A673 (cell line): Measurements from ENCODE around the gene UTP14C.

Source experiments
- EZH2 ChIP-seq: fragments of 200-600 bp; sonication (generic); IDR thresholded peaks from 2 replicates; pipeline ENCODE4 v1.6.1; 2017; ENCODE audit warnings: borderline replicate concordance, low read depth, mild to moderate bottlenecking, mixed read lengths, antibody characterized with exemption, low read length; ENCODE audit not compliant: poor library complexity, severe bottlenecking
- TF ChIP-seq, protein P1 (sequence below): fragments of 300-800, 200-600 bp; sonication (generic); conservative IDR thresholded peaks from 2 replicates; pipeline ENCODE4 v1.5.1; 2017; ENCODE audit warnings: low read depth, mild to moderate bottlenecking, antibody characterized with exemption, low read length, moderate library complexity, mixed read lengths

GRCh38 chr13:52067237-52067636, 42.7 kb downstream of the UTP14C start:
- no peak for TF ChIP-seq EZH2
- TF ChIP-seq, protein P1, sequence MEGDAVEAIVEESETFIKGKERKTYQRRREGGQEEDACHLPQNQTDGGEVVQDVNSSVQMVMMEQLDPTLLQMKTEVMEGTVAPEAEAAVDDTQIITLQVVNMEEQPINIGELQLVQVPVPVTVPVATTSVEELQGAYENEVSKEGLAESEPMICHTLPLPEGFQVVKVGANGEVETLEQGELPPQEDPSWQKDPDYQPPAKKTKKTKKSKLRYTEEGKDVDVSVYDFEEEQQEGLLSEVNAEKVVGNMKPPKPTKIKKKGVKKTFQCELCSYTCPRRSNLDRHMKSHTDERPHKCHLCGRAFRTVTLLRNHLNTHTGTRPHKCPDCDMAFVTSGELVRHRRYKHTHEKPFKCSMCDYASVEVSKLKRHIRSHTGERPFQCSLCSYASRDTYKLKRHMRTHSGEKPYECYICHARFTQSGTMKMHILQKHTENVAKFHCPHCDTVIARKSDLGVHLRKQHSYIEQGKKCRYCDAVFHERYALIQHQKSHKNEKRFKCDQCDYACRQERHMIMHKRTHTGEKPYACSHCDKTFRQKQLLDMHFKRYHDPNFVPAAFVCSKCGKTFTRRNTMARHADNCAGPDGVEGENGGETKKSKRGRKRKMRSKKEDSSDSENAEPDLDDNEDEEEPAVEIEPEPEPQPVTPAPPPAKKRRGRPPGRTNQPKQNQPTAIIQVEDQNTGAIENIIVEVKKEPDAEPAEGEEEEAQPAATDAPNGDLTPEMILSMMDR = no peak
